K562 (cell line): ENCODE measurements around the gene SF3B1. TPM values are rescaled to one million over a fixed set of nuclear protein-coding genes. Genes with fewer than 3 reads are reported as not detected.

Source experiments
- HCFC1 ChIP-seq: IDR thresholded peaks from 2 replicates; pipeline ENCODE4 v1.6.1; 2012; ENCODE audit warnings: low read depth, low read length, improper control_type of control experiment
- LCOR ChIP-seq: sonication (generic); formaldehyde crosslinking; IDR thresholded peaks from 2 replicates; pipeline ENCODE4 v1.8.0; 2022; ENCODE audit warnings: mild to moderate bottlenecking, missing genetic modification reagents
- NCOA1 ChIP-seq: fragments of 450-650 bp; IDR thresholded peaks from 2 replicates; pipeline ENCODE4 v1.6.1; 2016; ENCODE audit warnings: low read depth
- POLR2G ChIP-seq: fragments of 200-400 bp; formaldehyde crosslinking; IDR thresholded peaks from 2 replicates; pipeline ENCODE4 v1.6.1; 2017; ENCODE audit warnings: low read depth, mild to moderate bottlenecking, antibody characterized with exemption, low read length, moderate library complexity
- PRPF4 ChIP-seq: fragments of 200-400 bp; formaldehyde crosslinking; IDR thresholded peaks from one replicate; pipeline ENCODE4 v1.6.1; 2017; ENCODE audit warnings: low read length, low read depth, mild to moderate bottlenecking; ENCODE audit not compliant: insufficient read depth, poor library complexity, severe bottlenecking
- SAFB ChIP-seq: fragments of 200-400 bp; formaldehyde crosslinking; IDR thresholded peaks from 2 replicates; pipeline ENCODE4 v1.6.1; 2017; ENCODE audit warnings: low read depth, low read length, borderline replicate concordance
- SP2 ChIP-seq: IDR thresholded peaks from 2 replicates; pipeline ENCODE4 v1.6.1; 2011; ENCODE audit warnings: mild to moderate bottlenecking, low read depth, low read length, moderate library complexity; ENCODE audit not compliant: poor library complexity, severe bottlenecking; ENCODE audit errors: extremely low read depth
- polyA plus RNA-seq, 8 experiments: library from polyadenylated mRNA; depleted of rRNA in 4 of 8; stranded (reverse) in 5 of 8; unstranded in 3 of 8; fragments of >200 nt; fragmentation: Nextera tagmentation in 2 of 8; fragmentation: Illumina TruSeq in 1 of 8; extraction: Ambion mirVana in 2 of 8; extraction: Trizol in 1 of 8; gene quantifications; 2 replicates each; pipeline versions ENCODE4 v1.2.1 to v1.2.3, GENCODE V29; 2011 to 2014; ENCODE audit warnings: inconsistent platforms in 1 of 8, missing spikeins in 1 of 8
- total RNA-seq, 7 experiments: library from RNA; depleted of rRNA in 6 of 7; stranded (reverse); fragments of >200 nt in 6 of 7; fragmentation: Illumina TruSeq in 2 of 7; extraction: Trizol in 2 of 7; gene quantifications; 2 replicates each; pipeline versions ENCODE4 v1.2.1 to v1.2.3, GENCODE V29; 2011 to 2021; ENCODE audit warnings: low replicate concordance in 1 of 7
- TF ChIP-seq, protein P1 (sequence below): fragments of 450-650 bp; IDR thresholded peaks from 2 replicates; pipeline ENCODE4 v1.6.1; 2018; ENCODE audit not compliant: partially characterized antibody
- TF ChIP-seq, protein P2 (sequence below): sonication (generic); formaldehyde crosslinking; IDR thresholded peaks from 2 replicates; pipeline ENCODE4 v1.8.0; 2022; ENCODE audit warnings: mild to moderate bottlenecking, missing genetic modification reagents
- TF ChIP-seq, protein P3 (sequence below): fragments of 450-650 bp; formaldehyde crosslinking; IDR thresholded peaks from 2 replicates; pipeline ENCODE4 v1.4.0; 2022; ENCODE audit warnings: missing genetic modification characterization
- TF ChIP-seq, protein P4 (sequence below): fragments of 450-650 bp; IDR thresholded peaks from 2 replicates; pipeline ENCODE4 v1.6.1; 2017; ENCODE audit warnings: antibody characterized with exemption, mild to moderate bottlenecking
- TF ChIP-seq, protein P5 (sequence below): fragments of 250-450 bp; sonication (Bioruptor Pico); IDR thresholded peaks from 2 replicates; pipeline ENCODE4 v1.5.0; 2021

SF3B1 gene
- total and polyA plus RNA-seq, 9 of the 15 experiments (the other 6 are each of a cell fraction or from before 2014, with no cell fraction given), result 96.2 to 377 (median 177) TPM

DNA sequence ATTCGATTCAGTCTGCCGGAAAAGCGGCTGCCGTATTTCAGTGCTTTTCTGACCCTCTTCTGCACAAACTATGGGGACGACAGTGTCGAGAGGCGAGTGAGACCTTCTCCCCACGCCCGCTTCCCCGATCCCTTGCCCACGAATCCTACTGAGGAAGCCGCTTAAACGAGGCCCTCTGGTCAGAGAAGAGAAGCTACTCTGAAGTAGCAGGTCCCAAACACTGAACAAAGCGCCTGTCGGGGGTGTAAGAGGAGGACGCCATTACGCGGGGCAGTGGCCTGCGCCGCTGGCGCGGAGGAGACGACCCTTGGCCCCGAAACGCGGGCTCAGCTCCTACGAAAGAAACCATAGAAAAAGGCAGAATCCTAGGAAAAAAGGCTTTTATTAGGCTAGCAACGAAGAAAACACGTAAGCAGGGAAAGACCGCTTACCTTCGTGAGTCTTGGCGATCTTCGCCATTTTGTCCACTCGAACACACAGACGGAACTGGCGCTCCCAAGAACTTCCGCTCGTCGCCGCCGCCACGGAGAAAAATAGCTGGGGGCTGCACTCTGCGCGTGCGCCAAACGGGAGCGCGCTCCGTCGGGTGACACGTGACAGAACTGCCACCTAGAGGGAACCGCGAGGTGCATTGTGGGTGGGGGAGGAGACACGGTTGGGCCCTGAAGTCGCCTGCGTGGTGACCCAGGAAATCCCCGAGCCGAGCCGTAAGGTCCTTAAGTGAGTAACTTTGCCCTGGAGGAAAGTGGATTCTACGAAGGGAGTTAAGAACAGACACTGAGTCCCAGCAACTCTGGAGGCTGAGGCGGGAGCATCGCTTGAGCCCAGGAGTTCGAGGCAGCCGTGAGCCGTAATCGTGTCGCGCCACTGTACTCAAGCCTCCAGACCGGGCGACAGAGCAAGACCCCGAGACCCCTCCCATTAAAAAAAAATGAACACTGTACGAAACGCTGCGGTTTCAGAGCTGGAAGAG lies at the start of gene SF3B1 (continued):
- TF ChIP-seq, protein P1, sequence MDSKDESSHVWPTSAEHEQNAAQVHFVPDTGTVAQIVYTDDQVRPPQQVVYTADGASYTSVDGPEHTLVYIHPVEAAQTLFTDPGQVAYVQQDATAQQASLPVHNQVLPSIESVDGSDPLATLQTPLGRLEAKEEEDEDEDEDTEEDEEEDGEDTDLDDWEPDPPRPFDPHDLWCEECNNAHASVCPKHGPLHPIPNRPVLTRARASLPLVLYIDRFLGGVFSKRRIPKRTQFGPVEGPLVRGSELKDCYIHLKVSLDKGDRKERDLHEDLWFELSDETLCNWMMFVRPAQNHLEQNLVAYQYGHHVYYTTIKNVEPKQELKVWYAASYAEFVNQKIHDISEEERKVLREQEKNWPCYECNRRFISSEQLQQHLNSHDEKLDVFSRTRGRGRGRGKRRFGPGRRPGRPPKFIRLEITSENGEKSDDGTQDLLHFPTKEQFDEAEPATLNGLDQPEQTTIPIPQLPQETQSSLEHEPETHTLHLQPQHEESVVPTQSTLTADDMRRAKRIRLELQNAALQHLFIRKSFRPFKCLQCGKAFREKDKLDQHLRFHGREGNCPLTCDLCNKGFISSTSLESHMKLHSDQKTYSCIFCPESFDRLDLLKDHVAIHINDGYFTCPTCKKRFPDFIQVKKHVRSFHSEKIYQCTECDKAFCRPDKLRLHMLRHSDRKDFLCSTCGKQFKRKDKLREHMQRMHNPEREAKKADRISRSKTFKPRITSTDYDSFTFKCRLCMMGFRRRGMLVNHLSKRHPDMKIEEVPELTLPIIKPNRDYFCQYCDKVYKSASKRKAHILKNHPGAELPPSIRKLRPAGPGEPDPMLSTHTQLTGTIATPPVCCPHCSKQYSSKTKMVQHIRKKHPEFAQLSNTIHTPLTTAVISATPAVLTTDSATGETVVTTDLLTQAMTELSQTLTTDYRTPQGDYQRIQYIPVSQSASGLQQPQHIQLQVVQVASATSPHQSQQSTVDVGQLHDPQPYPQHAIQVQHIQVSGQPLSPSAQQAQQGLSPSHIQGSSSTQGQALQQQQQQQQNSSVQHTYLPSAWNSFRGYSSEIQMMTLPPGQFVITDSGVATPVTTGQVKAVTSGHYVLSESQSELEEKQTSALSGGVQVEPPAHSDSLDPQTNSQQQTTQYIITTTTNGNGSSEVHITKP, result no peak
- peak; percentile 87 for TF ChIP-seq POLR2G
- TF ChIP-seq SAFB, result no peak
- TF ChIP-seq, protein P2, sequence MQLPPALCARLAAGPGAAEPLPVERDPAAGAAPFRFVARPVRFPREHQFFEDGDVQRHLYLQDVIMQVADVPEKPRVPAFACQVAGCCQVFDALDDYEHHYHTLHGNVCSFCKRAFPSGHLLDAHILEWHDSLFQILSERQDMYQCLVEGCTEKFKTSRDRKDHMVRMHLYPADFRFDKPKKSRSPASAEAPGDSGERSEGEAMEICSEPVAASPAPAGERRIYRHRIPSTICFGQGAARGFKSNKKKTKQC, result no peak; the same call in 1 of the 2 replicates
- TF ChIP-seq, protein P3, sequence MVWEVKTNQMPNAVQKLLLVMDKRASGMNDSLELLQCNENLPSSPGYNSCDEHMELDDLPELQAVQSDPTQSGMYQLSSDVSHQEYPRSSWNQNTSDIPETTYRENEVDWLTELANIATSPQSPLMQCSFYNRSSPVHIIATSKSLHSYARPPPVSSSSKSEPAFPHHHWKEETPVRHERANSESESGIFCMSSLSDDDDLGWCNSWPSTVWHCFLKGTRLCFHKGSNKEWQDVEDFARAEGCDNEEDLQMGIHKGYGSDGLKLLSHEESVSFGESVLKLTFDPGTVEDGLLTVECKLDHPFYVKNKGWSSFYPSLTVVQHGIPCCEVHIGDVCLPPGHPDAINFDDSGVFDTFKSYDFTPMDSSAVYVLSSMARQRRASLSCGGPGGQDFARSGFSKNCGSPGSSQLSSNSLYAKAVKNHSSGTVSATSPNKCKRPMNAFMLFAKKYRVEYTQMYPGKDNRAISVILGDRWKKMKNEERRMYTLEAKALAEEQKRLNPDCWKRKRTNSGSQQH (CRISPR knock-in tag), result no peak
- TF ChIP-seq, protein P4, sequence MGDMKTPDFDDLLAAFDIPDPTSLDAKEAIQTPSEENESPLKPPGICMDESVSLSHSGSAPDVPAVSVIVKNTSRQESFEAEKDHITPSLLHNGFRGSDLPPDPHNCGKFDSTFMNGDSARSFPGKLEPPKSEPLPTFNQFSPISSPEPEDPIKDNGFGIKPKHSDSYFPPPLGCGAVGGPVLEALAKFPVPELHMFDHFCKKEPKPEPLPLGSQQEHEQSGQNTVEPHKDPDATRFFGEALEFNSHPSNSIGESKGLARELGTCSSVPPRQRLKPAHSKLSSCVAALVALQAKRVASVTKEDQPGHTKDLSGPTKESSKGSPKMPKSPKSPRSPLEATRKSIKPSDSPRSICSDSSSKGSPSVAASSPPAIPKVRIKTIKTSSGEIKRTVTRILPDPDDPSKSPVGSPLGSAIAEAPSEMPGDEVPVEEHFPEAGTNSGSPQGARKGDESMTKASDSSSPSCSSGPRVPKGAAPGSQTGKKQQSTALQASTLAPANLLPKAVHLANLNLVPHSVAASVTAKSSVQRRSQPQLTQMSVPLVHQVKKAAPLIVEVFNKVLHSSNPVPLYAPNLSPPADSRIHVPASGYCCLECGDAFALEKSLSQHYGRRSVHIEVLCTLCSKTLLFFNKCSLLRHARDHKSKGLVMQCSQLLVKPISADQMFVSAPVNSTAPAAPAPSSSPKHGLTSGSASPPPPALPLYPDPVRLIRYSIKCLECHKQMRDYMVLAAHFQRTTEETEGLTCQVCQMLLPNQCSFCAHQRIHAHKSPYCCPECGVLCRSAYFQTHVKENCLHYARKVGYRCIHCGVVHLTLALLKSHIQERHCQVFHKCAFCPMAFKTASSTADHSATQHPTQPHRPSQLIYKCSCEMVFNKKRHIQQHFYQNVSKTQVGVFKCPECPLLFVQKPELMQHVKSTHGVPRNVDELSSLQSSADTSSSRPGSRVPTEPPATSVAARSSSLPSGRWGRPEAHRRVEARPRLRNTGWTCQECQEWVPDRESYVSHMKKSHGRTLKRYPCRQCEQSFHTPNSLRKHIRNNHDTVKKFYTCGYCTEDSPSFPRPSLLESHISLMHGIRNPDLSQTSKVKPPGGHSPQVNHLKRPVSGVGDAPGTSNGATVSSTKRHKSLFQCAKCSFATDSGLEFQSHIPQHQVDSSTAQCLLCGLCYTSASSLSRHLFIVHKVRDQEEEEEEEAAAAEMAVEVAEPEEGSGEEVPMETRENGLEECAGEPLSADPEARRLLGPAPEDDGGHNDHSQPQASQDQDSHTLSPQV, result no peak
- no peak for TF ChIP-seq LCOR (CRISPR knock-in tag)
- TF ChIP-seq PRPF4, result no peak
- TF ChIP-seq NCOA1, result no peak
- peak; percentile 26; the same call in 1 of the 2 replicates for TF ChIP-seq HCFC1
- TF ChIP-seq, protein P5, sequence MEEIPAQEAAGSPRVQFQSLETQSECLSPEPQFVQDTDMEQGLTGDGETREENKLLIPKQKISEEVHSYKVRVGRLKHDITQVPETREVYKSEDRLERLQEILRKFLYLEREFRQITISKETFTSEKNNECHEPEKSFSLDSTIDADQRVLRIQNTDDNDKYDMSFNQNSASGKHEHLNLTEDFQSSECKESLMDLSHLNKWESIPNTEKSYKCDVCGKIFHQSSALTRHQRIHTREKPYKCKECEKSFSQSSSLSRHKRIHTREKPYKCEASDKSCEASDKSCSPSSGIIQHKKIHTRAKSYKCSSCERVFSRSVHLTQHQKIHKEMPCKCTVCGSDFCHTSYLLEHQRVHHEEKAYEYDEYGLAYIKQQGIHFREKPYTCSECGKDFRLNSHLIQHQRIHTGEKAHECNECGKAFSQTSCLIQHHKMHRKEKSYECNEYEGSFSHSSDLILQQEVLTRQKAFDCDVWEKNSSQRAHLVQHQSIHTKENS (CRISPR knock-in tag), result no peak
- no peak for TF ChIP-seq SP2
